WERI-Rb-1 (cell line): ENCODE results near the gene SLC25A21.
A peak's percentile ranks its signal among the peaks of the same experiment; 100 is the strongest.
"Not testable (repeated sequence)": the region's sequence is repeated elsewhere in the genome, so short reads cannot be mapped to it uniquely, and the experiment has no call there.

ENCODE experiments used
- DNase-seq: peaks from one replicate; pipeline ENCODE4 v3.0.0-alpha.2; 2020
- H3K27ac ChIP-seq: fragments of 250-450 bp; sonication (Bioruptor Pico); 2 replicates; pipeline ENCODE4 v1.5.1; 2020; ENCODE audit warnings: mild to moderate bottlenecking, moderate library complexity
- H3K27me3 ChIP-seq: fragments of 250-450 bp; sonication (Bioruptor Pico); 2 replicates; pipeline ENCODE4 v1.5.1; 2021; ENCODE audit warnings: mild to moderate bottlenecking, low read depth, moderate library complexity; ENCODE audit not compliant: insufficient read depth, severe bottlenecking
- H3K36me3 ChIP-seq: fragments of 250-450 bp; sonication (Bioruptor Pico); 2 replicates; pipeline ENCODE4 v1.5.1; 2020; ENCODE audit warnings: mild to moderate bottlenecking, moderate library complexity
- H3K4me3 ChIP-seq: 2 replicates; pipeline ENCODE4 v1.5.1; 2011; ENCODE audit warnings: low read depth, mild to moderate bottlenecking, control low read depth, low read length
- H3K9me3 ChIP-seq: fragments of 250-450 bp; sonication (Bioruptor Pico); 2 replicates; pipeline ENCODE4 v1.5.1; 2021; ENCODE audit warnings: mild to moderate bottlenecking, moderate library complexity; ENCODE audit not compliant: severe bottlenecking
- TF ChIP-seq, protein P1 (sequence below): IDR thresholded peaks from 2 replicates; pipeline ENCODE4 v1.5.1; 2011; ENCODE audit warnings: low read depth, mild to moderate bottlenecking, control low read depth, inconsistent platforms, low read length

SLC25A21 gene

DNA sequence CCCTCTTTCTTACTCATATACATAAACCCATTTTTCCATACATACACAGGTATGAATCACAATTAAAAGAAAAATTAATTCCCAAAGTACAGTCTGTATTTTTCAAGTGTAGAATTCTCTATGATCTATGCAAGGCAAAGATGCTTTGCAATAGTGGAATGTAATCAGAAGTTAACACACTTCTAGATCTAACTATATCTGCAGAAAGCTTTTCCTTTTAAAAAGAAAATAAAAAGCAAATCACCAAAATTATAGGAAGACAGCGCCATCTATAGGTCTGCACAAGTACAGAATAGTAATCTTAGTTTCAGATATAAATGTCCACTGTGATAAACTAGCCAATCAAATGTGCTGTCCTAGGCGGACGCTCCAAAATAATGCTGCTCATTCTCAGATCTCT lies 22.0 kb downstream of the SLC25A21 start:
- no peak overlapping the region for H3K27ac ChIP-seq
- no peaks in the 10 kb centered on the region for H3K9me3 ChIP-seq
- H3K4me3 ChIP-seq, result no peak overlapping the region
- TF ChIP-seq, protein P1, sequence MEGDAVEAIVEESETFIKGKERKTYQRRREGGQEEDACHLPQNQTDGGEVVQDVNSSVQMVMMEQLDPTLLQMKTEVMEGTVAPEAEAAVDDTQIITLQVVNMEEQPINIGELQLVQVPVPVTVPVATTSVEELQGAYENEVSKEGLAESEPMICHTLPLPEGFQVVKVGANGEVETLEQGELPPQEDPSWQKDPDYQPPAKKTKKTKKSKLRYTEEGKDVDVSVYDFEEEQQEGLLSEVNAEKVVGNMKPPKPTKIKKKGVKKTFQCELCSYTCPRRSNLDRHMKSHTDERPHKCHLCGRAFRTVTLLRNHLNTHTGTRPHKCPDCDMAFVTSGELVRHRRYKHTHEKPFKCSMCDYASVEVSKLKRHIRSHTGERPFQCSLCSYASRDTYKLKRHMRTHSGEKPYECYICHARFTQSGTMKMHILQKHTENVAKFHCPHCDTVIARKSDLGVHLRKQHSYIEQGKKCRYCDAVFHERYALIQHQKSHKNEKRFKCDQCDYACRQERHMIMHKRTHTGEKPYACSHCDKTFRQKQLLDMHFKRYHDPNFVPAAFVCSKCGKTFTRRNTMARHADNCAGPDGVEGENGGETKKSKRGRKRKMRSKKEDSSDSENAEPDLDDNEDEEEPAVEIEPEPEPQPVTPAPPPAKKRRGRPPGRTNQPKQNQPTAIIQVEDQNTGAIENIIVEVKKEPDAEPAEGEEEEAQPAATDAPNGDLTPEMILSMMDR, result peak; percentile 29
- peaks cover 8% of the 10 kb centered on the region for H3K27me3 ChIP-seq
- no peaks in the 10 kb centered on the region for H3K36me3 ChIP-seq
- no peak for DNase-seq

DNA sequence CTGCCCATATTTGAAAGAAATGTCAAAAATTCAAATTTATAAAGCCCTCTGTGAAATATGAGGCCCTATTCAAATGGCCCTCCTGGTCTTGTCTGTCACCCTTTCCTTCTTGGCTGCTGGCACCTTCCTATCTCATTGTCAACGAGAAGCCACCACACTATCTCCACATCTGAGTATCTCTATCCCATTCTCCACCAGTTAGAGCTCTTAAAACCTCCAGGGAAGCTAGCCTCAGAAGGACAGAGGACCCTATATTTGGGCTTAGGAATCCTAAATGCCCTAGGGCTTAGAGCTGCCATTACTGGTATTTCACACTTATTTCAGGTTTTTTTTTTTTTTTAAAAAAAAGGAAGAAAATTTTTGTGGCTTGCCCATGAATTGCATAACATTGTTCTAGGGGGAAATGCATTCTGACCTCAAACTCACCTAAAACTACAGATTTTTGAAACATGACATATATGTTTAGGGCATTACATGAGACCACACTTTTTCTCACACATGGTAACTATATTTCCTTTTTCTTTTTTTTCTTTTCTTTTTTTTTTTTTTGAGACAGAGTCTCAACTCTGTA lies 25.0 kb downstream of the SLC25A21 start:
- no peak overlapping the region for H3K27ac ChIP-seq
- TF ChIP-seq, protein P1, result no peak
- H3K27me3 ChIP-seq, result peaks cover 22% of the 10 kb centered on the region
- DNase-seq, result no peak
- H3K36me3 ChIP-seq, result no peaks in the 10 kb centered on the region
- H3K9me3 ChIP-seq, result no peaks in the 10 kb centered on the region
- no peak overlapping the region for H3K4me3 ChIP-seq

DNA sequence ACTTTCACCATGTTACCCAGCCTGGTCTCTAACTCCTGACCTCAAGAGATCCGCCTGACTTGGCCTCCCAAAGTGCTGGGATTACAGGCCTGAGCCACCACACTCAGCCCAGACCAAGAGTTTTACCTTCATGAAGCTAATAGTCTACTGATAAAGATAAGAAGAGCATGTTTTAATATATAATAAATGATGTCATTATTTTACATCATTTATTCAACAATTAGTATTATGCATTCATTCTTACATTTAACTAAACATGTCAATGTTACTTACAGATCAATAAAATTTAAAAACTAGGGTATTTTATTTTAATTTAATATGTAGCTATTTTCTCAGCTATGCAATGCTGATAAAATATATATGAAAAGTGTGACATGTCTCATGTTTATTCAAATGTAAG lies 26.0 kb downstream of the SLC25A21 start:
- not testable (repeated sequence) for DNase-seq, H3K4me3 ChIP-seq, H3K27ac ChIP-seq, H3K9me3 ChIP-seq, H3K36me3 ChIP-seq
- peaks cover 24% of the 10 kb centered on the region for H3K27me3 ChIP-seq

- no peaks in the 10 kb centered on the region for H3K36me3 ChIP-seq
- TF ChIP-seq, protein P1, result no peak
Measured at GRCh38 chr14:37145395-37145794, 27.0 kb downstream of the SLC25A21 start.

GRCh38 chr14:37144729-37145363 lies 27.6 kb downstream of the SLC25A21 start:
- Histone ChIP-seq H3K4me3 (no peak overlapping the region), H3K9me3 (no peaks in the 10 kb centered on the region), H3K27me3 (peaks cover 32% of the 10 kb centered on the region), H3K27ac (no peak overlapping the region), H3K36me3 (no peaks in the 10 kb centered on the region)
- TF ChIP-seq, protein P1, result no peak
- DNase-seq, result no peak

More at GRCh38 chr14:37145395-37145794, 27.0 kb downstream of the SLC25A21 start:
- Histone ChIP-seq H3K27me3 (peaks cover 28% of the 10 kb centered on the region), H3K27ac (no peak overlapping the region), H3K9me3 (no peaks in the 10 kb centered on the region), H3K4me3 (no peak overlapping the region)
- no peak for DNase-seq

- H3K36me3 ChIP-seq, result no peaks in the 10 kb centered on the region
- H3K4me3 ChIP-seq, result no peak overlapping the region
- TF ChIP-seq, protein P1, result no peak
- H3K27me3 ChIP-seq, result peaks cover 34% of the 10 kb centered on the region
- no peaks in the 10 kb centered on the region for H3K9me3 ChIP-seq
- no peak for DNase-seq
- H3K27ac ChIP-seq, result no peak overlapping the region
Measured at GRCh38 chr14:37143475-37143874, 28.9 kb downstream of the SLC25A21 start.
